A673 (cell line): ENCODE measurements around the gene RCBTB2. TPM values are rescaled to one million over a fixed set of nuclear protein-coding genes. Genes with fewer than 3 reads are reported as not detected.

Experiments
- BruUV-seq: library from RNA; stranded (reverse); fragments of 400-500 nt; replicated peaks from 2 replicates; lab custom pipeline; 2021; lab: Mats Ljungman, UMichigan
- CTCF ChIA-PET: fragments of 300-600 bp; sonication (Branson Sonifier 250); formaldehyde crosslinking; loops from one replicate; lab custom pipeline; 2022; ENCODE audit warnings: antibody characterized with exemption; lab: Charles Lee
- POLR2A ChIA-PET: fragments of 300-600 bp; sonication (Branson Sonifier 250); formaldehyde crosslinking; loops from one replicate; lab custom pipeline; 2022; ENCODE audit warnings: antibody characterized with exemption; ENCODE audit not compliant: low non-redundant PET; lab: Charles Lee
- DNase-seq: peaks from one replicate; pipeline ENCODE4 v3.0.0-alpha.2; 2015; ENCODE audit warnings: low spot score
- H3K27ac ChIP-seq: fragments of 200-600 bp; sonication (generic); 2 replicates; pipeline ENCODE4 v1.5.1; 2016; ENCODE audit warnings: mixed run types, low read depth, mild to moderate bottlenecking, mixed read lengths, antibody characterized with exemption, low read length; ENCODE audit not compliant: poor library complexity, severe bottlenecking
- H3K27me3 ChIP-seq: fragments of 200-600 bp; sonication (generic); replicated peaks from 2 replicates; pipeline ENCODE4 v1.6.1; 2017; ENCODE audit warnings: mixed run types, low read depth, mild to moderate bottlenecking, mixed read lengths, antibody characterized with exemption, low read length; ENCODE audit not compliant: insufficient read depth, poor library complexity
- H3K36me3 ChIP-seq: fragments of 200-600 bp; sonication (generic); 2 replicates; pipeline ENCODE4 v1.6.1; 2016; ENCODE audit warnings: mixed run types, mild to moderate bottlenecking, mixed read lengths, antibody characterized with exemption, low read length; ENCODE audit not compliant: insufficient read depth, poor library complexity, severe bottlenecking
- H3K4me1 ChIP-seq: fragments of 200-600 bp; sonication (generic); 2 replicates; pipeline ENCODE4 v1.6.1; 2017; ENCODE audit warnings: mixed run types, mild to moderate bottlenecking, mixed read lengths, antibody characterized with exemption, low read length; ENCODE audit not compliant: insufficient read depth, poor library complexity, severe bottlenecking
- H3K4me3 ChIP-seq: fragments of 200-600 bp; sonication (generic); 2 replicates; pipeline ENCODE4 v1.5.1; 2016; ENCODE audit warnings: low read depth, mixed run types, mild to moderate bottlenecking, mixed read lengths, low read length; ENCODE audit not compliant: poor library complexity, severe bottlenecking
- H3K9me3 ChIP-seq: fragments of 200-600 bp; sonication (generic); 2 replicates; pipeline ENCODE4 v1.6.1; 2016; ENCODE audit warnings: mixed run types, low read depth, mild to moderate bottlenecking, mixed read lengths, antibody characterized with exemption, low read length; ENCODE audit not compliant: poor library complexity, severe bottlenecking
- CTCF ChIP-seq: fragments of 300-800, 200-600 bp; sonication (generic); conservative IDR thresholded peaks from 2 replicates; pipeline ENCODE4 v1.5.1; 2017; ENCODE audit warnings: low read depth, mild to moderate bottlenecking, antibody characterized with exemption, low read length, moderate library complexity, mixed read lengths
- EZH2 ChIP-seq: fragments of 200-600 bp; sonication (generic); IDR thresholded peaks from 2 replicates; pipeline ENCODE4 v1.6.1; 2017; ENCODE audit warnings: borderline replicate concordance, low read depth, mild to moderate bottlenecking, mixed read lengths, antibody characterized with exemption, low read length; ENCODE audit not compliant: poor library complexity, severe bottlenecking
- intact Hi-C: fragments of 100-400 bp; cut with micrococcal nuclease; formaldehyde crosslinking; loops from one replicate; pipeline ENCODE4 v1.10.0; 2022; ENCODE audit not compliant: unreplicated experiment
- total RNA-seq: library from RNA; stranded (reverse); gene quantifications from 2 replicates; pipeline ENCODE4 v1.2.3, GENCODE V29; 2021

Gene RCBTB2
- total RNA-seq, 1 experiment from 2014 or later, result 6.3 TPM

- Histone ChIP-seq H3K27me3 (no peaks in the 10 kb centered on the region), H3K4me3 (no peak overlapping the region), H3K36me3 (no peaks in the 10 kb centered on the region), H3K9me3 (no peaks in the 10 kb centered on the region), H3K27ac (no peak overlapping the region), H3K4me1 (peaks cover 3% of the 10 kb centered on the region)
- CTCF ChIA-PET, result no interaction called here
- DNase-seq, result no peak
- POLR2A ChIA-PET, result no interaction called here
- TF ChIP-seq CTCF (no peak), EZH2 (no peak)
- BruUV-seq, result no TSS peak
- intact Hi-C loops, result no loop called here
Observed at GRCh38 chr13:48505012-48505411, 27.9 kb downstream of the RCBTB2 start.

- BruUV-seq, result no TSS peak
- Histone ChIP-seq H3K27ac (no peak overlapping the region), H3K9me3 (no peaks in the 10 kb centered on the region), H3K27me3 (no peaks in the 10 kb centered on the region), H3K36me3 (no peaks in the 10 kb centered on the region), H3K4me3 (no peak overlapping the region), H3K4me1 (peaks cover 3% of the 10 kb centered on the region)
- CTCF ChIA-PET, result no interaction called here
- no peak for TF ChIP-seq EZH2
- no peak for TF ChIP-seq CTCF
- intact Hi-C loops, result no loop called here
- no peak for DNase-seq
- POLR2A ChIA-PET, result no interaction called here
Observed at GRCh38 chr13:48504606-48505005, 28.3 kb downstream of the RCBTB2 start.

- no peaks in the 10 kb centered on the region for H3K36me3 ChIP-seq
- POLR2A ChIA-PET, result no interaction called here
- H3K27me3 ChIP-seq, result no peaks in the 10 kb centered on the region
- H3K4me3 ChIP-seq, result no peak overlapping the region
- no peaks in the 10 kb centered on the region for H3K9me3 ChIP-seq
- BruUV-seq, result no TSS peak
- intact Hi-C loops, result no loop called here
- TF ChIP-seq CTCF (no peak), EZH2 (no peak)
- H3K4me1 ChIP-seq, result peaks cover 3% of the 10 kb centered on the region
- no peak for DNase-seq
- H3K27ac ChIP-seq, result no peak overlapping the region
- CTCF ChIA-PET, result no interaction called here
Observed at GRCh38 chr13:48502601-48503319, 30.1 kb downstream of the RCBTB2 start.
